ES-I3 (cell line): ENCODE measurements around the gene NR2E1.

Experiments used
- H3K36me3 ChIP-seq: 2 replicates; pipeline ENCODE4 v1.6.1; 2013; ENCODE audit warnings: mild to moderate bottlenecking, low read length, control low read depth, moderate library complexity; ENCODE audit not compliant: insufficient read depth
- H3K4me1 ChIP-seq: 2 replicates; pipeline ENCODE4 v1.6.1; 2013; ENCODE audit warnings: mild to moderate bottlenecking, control low read depth, low read length; ENCODE audit not compliant: insufficient read depth
- H3K9ac ChIP-seq: 2 replicates; pipeline ENCODE4 v1.6.1; 2013; ENCODE audit warnings: low read depth, mild to moderate bottlenecking, low read length, moderate library complexity
- H3K9me3 ChIP-seq: 2 replicates; pipeline ENCODE4 v1.6.1; 2013; ENCODE audit warnings: mild to moderate bottlenecking, low read length, moderate library complexity; ENCODE audit not compliant: control insufficient read depth, insufficient read depth

Gene NR2E1

DNA sequence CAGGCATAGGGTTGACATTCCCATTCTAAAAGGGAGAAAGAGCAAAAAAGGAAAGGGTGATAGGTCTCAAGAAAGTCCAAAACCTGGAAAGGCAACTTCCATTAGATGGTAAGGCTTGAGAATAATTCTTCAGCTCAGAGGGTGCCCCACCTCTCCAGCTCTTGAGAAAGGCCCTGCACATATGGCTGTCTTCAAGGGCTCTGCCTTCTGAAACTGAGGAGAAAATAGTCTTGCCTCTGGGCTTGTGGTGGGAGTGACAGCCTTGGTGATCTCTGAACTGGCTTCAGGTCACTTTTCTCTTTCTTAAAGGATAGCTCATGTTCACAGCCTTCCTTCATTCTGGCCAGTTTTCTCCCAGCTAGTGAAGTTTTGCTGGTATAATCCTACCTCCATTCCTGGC is 35.6 kb upstream of the NR2E1 start:
- no peaks in the 10 kb centered on the region for H3K36me3 ChIP-seq
- no peak overlapping the region for H3K9ac ChIP-seq
- H3K9me3 ChIP-seq = no peaks in the 10 kb centered on the region
- H3K4me1 ChIP-seq = peaks cover 9% of the 10 kb centered on the region; the same call in 1 of the 2 replicates

DNA sequence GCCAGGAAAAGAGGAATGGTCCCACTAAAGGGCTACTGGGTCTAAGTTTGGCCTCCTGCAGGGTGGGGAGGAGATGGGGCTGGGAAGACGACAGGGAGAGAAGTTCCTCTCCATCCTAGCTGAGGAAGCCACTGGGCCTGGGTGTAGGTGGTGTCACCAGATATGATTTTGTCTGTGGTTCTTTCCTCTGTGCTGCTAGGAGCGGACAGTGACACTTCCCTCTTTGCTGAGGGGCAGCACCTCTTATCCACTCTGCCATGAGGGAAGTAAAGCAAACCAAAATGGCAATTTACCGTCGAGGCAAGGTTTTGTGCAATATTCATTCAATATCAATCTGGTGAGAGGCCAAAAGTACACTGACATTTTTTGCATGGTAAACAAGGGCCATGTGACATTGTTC is 33.0 kb upstream of the NR2E1 start:
- Histone ChIP-seq H3K9ac (no peak overlapping the region), H3K36me3 (no peaks in the 10 kb centered on the region), H3K4me1 (peaks cover 9% of the 10 kb centered on the region; the same call in 1 of the 2 replicates), H3K9me3 (no peaks in the 10 kb centered on the region)

DNA sequence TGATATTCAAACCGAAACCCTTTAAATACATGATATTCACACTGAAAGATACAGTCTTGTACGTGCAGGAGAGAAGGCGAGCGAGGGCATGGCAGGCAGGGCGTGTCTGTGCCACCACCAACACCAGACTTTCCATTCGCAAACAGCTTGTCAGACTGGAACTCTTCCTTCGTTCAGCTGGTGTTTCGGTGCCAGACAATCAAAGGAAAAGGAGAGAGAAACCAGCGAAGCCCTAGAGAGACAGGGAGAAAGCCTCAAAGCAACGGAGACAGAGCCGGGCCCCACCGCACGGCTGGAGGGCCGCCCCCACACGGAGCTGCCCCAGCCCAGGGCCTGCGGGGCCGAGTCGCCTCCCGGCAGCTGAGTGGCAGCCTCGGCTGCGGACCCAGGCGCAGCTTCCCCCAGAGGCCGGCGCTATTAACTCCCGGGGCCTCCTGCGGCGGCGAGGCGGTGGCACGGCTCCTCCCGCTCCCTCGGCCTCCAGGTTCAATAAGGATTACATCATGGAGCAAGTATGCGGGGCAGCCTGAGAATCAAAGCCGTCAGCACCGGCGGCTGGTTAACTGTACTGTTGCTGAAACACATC is 32.1 kb upstream of the NR2E1 start:
- Histone ChIP-seq H3K9ac (peak overlapping the region; percentile 27; the same call in 1 of the 2 replicates), H3K4me1 (peaks cover 9% of the 10 kb centered on the region; the same call in 1 of the 2 replicates), H3K9me3 (no peaks in the 10 kb centered on the region), H3K36me3 (no peaks in the 10 kb centered on the region)

DNA sequence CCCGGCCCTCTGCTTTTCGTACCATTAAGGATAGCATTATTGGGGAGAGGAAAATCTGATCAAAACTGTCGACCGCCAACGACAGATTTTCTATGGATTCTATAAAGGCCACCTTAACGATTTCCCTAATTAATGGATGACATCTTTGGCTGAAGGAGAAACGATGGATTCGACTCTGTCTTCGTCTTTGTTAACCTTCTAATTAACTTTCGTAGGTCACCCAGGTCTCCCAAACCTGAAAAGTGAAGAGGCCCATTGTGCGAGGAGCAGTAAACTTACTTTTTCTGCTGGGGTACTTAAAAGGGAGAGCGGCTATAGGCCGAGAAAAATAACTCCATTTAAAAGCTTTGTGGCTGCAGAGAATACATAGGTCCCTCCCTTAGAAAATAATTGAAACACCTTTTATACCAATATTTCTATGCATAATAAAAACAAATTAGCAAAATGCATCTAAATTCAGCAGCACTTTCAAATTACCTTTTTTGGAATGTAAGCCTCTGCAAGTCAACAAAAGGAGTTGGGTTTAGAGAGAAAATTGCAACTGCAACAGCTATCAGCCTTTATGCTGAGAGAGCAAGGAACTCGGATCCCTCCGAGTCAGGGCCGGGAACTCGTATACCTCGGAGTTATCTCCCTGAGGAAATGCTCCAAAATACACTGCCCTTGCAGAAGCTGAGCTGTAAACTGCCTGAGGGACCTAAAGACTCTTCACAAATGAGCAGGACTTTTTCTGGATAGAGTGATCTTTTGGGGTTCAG is 31.4 kb upstream of the NR2E1 start:
- Histone ChIP-seq H3K36me3 (no peaks in the 10 kb centered on the region), H3K9me3 (no peaks in the 10 kb centered on the region), H3K4me1 (peaks cover 9% of the 10 kb centered on the region; the same call in 1 of the 2 replicates), H3K9ac (peak overlapping the region; percentile 27; the same call in 1 of the 2 replicates)

DNA sequence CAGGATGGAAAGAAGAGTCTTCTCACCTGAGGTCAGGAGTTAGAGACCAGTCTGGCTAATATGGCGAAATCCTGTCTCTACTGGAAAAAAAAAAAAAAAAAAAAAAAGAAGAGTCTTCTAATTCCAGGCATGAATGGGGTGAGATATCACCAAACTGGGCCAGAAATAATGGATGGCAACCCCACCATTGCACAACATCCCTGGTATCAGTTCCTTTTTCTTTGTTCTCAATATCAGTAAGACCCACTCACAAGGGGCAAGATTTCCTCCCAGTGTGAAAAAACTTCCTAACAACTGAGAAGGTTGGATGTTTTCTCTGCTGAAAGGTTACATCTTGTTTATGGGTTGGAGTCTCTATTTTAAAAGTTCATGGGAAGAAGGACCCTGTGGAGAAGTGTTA is 23.6 kb upstream of the NR2E1 start:
- Histone ChIP-seq H3K36me3 (no peaks in the 10 kb centered on the region), H3K4me1 (no peaks in the 10 kb centered on the region), H3K9ac (no peak overlapping the region), H3K9me3 (no peaks in the 10 kb centered on the region)

DNA sequence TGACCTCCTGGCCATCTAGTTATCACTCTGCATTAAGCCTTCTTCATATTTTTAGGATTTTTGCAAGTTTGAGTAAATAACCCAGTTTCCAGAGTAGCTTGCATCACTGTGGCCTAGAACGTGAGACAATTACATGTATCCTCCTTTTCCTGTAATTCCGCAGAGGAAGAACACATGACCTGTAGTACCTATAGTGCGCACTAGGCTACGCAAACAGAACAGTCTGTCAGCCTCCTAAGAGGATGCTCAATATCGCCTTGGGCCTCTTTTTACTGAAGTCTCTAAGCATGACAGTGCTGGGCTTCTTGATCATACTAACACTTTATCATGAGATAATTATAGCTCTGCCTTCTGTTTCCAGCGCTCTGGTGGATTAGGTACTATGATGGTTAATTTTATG is 20.2 kb upstream of the NR2E1 start:
- Histone ChIP-seq H3K9ac (no peak overlapping the region), H3K36me3 (no peaks in the 10 kb centered on the region), H3K9me3 (no peaks in the 10 kb centered on the region), H3K4me1 (no peaks in the 10 kb centered on the region)

DNA sequence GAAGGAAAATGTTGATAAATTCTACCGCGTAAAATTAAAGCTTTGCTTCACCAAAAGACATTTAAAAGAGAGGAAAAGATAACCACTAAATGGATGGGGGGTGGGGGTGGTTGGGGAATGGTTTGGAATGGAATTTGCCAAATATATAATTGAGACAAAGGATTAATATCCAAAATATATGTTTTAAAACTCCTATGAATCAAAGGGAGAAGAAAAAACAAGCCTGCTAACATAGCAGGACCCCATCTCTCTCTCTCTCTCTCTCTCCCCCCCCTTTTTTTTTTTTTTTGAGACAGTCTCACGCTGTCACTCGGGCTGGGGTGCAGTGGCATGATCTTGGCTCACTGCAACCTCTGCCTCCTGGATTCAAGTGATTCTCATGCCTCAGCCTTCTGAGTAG is 13.4 kb upstream of the NR2E1 start:
- Histone ChIP-seq H3K9ac (no peak overlapping the region), H3K4me1 (no peaks in the 10 kb centered on the region; the same call in 1 of the 2 replicates), H3K9me3 (no peaks in the 10 kb centered on the region), H3K36me3 (no peaks in the 10 kb centered on the region)

DNA sequence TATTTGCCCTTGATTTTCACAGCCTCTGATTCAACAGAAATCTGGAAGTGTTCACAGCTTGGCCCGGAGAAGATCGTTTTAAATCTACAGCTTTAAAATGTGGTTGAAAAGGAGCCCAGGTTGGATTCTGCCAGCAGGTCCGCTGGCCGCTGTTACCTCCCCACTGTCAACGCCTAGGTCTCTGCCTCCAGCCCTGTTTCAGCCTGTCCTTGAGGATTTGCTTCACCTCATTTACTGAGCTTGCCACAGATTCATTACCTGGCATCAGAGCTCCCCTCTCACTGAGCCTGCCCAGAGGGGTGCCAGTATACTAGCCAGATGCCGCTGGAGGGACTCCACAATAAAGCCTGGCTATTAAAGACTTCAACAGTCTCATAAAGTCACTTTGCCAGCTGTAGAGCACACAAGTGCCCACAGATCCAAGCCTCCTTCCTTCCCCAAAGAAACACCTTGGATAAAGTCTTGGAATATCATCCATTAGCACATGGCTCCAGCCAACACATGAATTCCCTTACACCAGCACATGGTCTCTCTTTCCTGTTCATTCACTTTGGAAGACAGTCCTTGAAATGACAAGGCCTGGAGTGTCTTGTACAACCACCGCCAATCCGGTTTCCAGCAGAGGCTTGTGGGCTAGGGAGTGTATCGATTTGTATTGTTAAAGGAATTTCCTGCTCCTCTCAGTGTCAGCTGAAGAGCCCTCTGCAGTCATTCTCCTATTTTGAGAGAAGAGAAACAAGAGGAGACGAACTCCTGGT is 9.5 kb upstream of the NR2E1 start:
- no peaks in the 10 kb centered on the region for H3K9me3 ChIP-seq
- no peaks in the 10 kb centered on the region for H3K36me3 ChIP-seq
- no peaks in the 10 kb centered on the region; the same call in 1 of the 2 replicates for H3K4me1 ChIP-seq
- H3K9ac ChIP-seq = no peak overlapping the region

DNA sequence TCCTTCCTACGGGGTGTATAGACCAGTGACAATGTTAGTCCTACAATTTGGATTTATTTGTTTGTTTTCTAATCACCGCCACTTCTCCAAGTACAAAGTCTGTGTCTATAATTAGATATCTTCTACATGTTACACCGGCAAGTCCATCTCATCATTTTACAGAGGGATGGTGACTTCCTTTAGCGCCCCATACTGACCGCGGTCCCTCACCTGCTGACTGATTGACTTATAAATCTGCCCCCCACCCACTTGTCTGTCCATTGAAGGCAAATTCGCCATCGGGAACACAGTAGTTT is 8.9 kb upstream of the NR2E1 start:
- no peaks in the 10 kb centered on the region for H3K36me3 ChIP-seq
- no peak overlapping the region; the same call in 1 of the 2 replicates for H3K9ac ChIP-seq
- H3K9me3 ChIP-seq = no peaks in the 10 kb centered on the region
- H3K4me1 ChIP-seq = no peaks in the 10 kb centered on the region; the same call in 1 of the 2 replicates

DNA sequence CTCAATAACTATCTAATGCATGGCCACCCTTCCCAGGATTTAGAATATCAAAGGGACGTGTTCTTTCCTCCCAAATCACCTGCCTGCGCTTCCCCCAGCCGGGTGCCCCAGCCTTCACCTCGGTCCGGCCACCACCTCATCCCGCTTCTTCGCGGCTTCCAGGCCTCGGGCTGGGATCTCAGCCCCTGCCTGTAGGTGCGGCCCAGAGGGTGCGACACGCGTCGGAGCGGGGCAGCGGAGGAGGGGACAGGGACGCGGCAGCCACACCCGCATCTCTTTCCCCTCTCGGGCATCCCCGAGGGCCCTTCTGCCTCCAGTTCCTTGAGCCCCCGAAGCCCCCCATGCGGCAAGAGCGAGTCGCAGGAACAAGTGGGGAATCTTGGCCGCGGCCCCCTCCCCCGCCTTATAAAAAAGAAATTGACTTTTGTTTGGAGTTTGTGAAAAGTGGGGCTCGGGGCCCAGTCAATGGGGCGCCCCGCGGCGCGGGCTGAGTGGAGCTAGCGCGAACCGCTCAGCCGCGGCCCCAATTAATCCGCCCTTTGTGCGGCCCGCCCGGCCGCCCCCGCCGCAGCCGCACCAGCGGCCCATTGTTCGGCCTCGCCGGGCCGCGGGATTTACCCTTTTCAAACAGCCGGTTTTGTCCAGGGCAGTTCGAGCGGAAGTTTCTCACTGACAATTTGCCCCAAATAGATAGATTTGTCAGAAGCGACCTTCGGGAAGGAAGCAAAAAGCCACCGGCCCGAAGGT is 8.4 kb upstream of the NR2E1 start:
- H3K36me3 ChIP-seq = no peaks in the 10 kb centered on the region
- no peaks in the 10 kb centered on the region; the same call in 1 of the 2 replicates for H3K4me1 ChIP-seq
- H3K9ac ChIP-seq = peak overlapping the region; percentile 27; the same call in 1 of the 2 replicates
- no peaks in the 10 kb centered on the region for H3K9me3 ChIP-seq

DNA sequence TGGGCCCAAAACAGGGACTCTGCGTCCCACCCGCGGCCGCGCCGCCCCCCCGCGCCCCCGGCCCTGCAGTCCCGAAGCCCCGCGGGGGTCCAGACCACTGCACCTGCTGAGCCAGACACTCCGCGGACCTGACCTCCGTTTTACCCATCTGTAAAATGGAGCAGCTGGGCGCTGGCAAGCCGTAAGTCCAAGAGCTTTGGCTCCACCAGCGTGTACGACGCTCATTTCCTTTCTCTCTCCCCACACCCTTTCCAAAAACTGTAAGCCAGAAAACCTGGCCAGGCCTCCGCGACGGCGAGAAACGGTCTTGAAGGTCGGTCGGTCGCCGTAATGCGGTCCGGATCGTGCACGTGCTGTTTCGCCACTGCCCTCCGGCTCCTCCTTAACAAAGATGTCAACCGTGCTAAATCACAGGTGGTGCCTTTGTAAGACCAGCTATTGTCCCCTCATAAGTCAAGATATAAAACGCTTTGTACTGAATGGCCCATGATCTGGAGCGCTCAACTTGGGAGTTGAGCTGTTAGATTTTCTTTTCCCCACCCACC is 7.8 kb upstream of the NR2E1 start:
- Histone ChIP-seq H3K9me3 (no peaks in the 10 kb centered on the region), H3K4me1 (no peaks in the 10 kb centered on the region; the same call in 1 of the 2 replicates), H3K9ac (peak overlapping the region; percentile 19; the same call in 1 of the 2 replicates), H3K36me3 (no peaks in the 10 kb centered on the region)

DNA sequence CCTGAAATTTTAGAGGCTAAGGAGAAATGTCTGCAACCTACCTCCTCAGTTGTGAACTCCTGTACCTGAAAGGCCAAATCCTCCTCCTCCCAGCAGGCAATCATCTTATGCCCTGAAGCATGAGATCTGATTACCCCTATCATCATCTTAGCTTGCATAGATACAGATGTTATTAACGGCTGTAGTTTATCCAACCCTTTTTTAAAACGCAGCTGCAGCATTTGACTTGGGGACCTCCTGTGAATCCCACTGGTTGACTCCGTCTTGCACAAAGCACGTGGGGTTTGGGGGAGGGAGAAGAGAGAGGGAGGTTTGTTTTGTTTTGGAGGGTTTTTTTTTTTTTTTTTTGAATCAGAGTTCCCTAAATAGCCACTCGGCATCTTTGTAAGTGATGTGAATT is 5.8 kb upstream of the NR2E1 start:
- Histone ChIP-seq H3K9me3 (no peaks in the 10 kb centered on the region), H3K36me3 (no peaks in the 10 kb centered on the region), H3K4me1 (peaks cover 6% of the 10 kb centered on the region; the same call in 1 of the 2 replicates), H3K9ac (no peak overlapping the region)

DNA sequence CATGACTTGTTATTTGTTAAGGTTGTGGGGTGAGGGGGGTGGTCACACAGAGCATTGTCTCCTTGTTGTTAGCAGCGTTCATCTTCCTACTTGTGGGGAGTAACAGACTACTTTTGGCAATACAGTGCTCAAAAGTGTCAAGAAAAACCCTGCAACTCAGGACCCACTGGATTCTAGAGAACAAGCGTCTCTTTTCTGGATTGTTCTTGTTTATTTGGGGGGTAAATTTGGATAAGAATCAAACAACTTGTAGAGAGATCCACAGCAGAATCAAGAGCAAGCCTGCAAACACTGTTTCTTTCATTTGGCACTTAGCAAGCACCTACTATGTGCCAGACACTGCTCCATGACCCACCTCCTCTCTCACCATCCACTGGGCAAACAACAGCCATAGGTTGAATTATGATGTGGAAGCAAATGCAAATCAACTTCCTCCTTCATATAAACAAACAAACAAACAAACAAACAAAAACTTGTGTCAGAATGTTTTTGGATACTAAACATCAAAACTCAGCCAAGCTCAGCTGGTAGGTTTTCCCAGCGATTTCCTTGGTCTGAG is 4.0 kb upstream of the NR2E1 start:
- peaks cover 6% of the 10 kb centered on the region; the same call in 1 of the 2 replicates for H3K4me1 ChIP-seq
- no peaks in the 10 kb centered on the region for H3K9me3 ChIP-seq
- no peak overlapping the region for H3K9ac ChIP-seq
- H3K36me3 ChIP-seq = no peaks in the 10 kb centered on the region

DNA sequence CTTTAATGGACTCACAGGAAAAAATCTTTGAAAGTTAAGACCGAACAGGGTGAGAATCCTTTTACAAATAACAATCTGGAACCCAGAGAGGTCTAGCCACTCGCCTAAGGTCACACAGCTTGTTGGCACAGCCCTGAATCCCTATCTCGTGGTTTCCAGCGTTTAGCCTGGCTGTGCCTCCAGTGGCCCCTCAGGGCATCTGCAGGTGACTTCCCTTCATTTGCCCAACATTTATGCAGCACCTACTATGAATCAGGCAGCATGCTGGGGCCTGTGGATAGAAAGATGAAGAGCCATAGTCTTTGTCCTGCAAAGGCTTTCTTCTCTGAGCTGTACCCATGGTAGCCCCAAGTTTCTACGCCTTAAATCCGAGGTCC is 2.6 kb upstream of the NR2E1 start:
- Histone ChIP-seq H3K9ac (no peak overlapping the region), H3K4me1 (peaks cover 6% of the 10 kb centered on the region; the same call in 1 of the 2 replicates), H3K9me3 (no peaks in the 10 kb centered on the region), H3K36me3 (no peaks in the 10 kb centered on the region)
